SW 1271 (cell line): Measurements from ENCODE around the gene ATRN.
A peak's percentile ranks its signal among the peaks of the same experiment; 100 is the strongest.

ENCODE experiments used
- DNase-seq, 2 experiments: peaks; one replicate each; lab custom pipeline; 2025; lab: John Stamatoyannopoulos, UW

ATRN gene

GRCh38 chr20:3674995-3675900 lies 204.4 kb downstream of the ATRN start:
- no peak for DNase-seq

DNA sequence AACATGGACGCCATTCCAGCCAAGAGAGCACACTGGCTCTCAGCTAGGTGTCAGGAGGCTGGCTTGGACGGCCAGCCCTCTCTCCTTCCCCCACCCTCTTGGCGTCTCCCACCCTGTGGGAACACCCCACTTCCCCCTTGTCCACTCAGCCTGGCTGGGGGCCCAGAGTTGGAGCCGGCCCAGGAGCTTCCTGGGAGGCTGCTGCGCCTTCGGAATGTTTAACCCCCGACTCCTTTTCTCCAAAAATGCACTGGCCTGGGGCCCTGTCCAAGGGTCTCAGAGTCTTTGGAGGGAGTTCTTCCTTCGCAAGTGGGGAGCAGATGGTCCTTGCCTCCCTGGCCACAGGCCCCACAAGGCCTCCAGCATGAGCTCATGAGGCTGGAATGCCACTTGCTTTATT lies 206.9 kb downstream of the ATRN start:
- DNase-seq, result no peak

- DNase-seq, result no peak
Measured at GRCh38 chr20:3678198-3678597, 207.4 kb downstream of the ATRN start.

- no peak for DNase-seq
Measured at GRCh38 chr20:3678856-3679720, 208.3 kb downstream of the ATRN start.

DNA sequence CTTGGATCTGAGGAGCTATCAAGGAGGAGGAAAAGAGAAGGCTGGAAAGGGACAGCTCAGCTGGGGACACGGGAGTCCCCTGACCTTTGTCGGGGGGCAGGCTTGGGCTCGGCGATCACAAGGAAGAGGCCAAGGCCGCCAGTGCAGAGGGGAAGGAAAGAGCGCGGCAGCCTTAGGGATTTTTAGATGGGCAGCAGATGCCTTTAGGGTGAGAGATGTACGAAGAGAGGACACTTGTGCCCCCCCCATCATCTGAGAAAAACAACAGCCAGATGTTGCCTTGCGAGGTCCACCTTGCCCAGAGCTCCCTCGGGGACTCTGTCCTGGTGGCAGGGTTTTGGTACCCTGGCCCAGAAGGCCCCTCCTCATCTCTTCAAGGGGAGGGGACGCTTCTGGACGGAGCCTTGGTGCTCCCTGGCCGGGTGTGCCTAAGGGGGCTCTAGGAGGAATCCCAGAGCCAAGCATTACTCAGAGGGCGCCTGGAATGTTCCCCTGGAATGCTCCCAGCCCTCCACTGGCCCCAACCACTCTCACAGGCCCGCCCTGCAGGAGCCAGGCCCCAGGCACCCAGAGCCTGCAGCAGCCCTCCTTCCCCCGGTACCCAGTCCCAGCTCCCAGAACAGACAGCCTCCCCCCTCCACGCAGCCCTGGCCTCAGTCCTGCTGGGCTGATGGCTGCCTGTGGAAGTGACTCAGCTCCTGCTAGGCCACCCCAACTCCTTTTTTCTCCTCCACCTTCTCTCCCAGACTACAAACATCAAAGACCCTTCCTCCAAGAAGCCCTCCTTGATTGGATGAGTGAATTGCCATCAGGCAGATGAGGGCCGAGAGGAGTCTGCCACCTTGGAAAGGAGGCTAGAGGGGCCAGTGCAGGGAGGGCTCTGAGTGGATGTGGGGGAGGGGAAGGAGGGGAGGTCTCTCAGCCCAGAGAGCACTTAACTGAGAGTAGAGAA lies 209.2 kb downstream of the ATRN start:
- no peak for DNase-seq

GRCh38 chr20:3680701-3681351 lies 210.0 kb downstream of the ATRN start:
- no peak for DNase-seq

GRCh38 chr20:3681352-3681930 lies 210.6 kb downstream of the ATRN start:
- no peak for DNase-seq

DNA sequence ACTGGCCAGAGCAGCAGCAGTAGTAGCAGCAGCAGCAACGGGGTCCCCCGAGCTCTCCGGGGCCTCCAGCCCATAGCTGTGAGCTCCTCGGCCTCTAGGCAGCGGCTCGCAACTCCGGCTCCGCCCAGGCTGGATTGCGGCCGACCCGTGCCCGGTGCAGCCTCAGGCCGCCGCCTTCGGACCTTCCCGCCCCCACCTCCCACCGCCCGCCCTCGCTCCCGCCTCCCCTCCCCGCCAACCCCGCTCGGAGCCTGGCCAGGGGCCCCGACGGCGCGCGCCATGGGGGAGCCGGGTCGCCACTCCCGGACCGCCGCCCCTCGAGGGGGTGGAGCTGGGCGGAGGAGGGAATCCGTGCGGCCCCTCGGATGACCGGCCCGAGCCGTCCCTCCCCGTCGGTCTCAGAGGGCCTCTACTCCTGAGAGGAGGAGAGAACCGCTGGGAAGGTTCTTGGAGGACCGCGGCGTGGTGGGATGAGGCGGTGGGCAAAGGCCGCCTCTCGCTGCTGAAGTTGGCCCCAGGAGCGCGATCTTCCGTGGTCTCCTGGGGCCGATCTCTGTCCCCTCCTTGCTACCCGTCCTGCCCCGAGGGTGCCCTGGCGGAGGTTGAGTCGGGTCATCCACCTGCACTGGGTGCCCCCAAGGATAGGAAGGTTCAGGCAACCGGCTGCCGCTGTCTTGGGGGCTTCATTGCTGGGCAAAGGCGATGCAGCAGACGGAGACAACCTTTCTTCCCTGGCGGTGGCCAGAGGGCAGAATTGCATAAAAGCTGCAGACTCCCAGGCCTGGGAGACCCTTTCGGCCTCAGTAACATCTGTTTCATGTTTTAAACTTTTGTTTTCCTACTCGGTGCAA lies 211.3 kb downstream of the ATRN start, which contains the start of gene ADAM33:
ADAM33 (minus strand) TSS at position 80 of the 851 bp plus-strand sequence; CDS start at position 74, 6 bp downstream.
- DNase-seq, result no peak

GRCh38 chr20:3685341-3685740 lies 214.5 kb downstream of the ATRN start:
- DNase-seq, result no peak

- DNase-seq, result no peak
Measured at GRCh38 chr20:3686421-3686820, 215.6 kb downstream of the ATRN start.

- no peak for DNase-seq
Measured at GRCh38 chr20:3686867-3687321, 216.1 kb downstream of the ATRN start.

DNA sequence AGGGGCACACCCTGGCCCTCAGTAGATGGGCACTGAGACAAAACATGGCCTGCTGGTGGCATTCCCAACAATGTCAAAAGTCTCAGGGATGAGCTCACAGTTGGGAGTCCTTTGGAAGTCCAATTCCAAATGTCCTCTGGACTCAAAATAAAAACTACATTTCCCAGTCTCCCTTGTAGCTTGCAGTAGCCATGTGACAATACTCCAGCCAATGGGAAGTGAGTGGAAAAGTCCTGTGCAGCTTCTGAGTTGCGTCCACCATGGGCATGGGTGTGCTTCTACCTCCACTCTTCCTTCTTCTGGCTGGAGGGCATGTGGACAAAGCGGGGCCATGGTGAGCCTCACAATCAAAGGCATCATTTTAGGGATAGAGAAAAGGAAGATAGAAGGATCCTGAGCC lies 216.8 kb downstream of the ATRN start:
- DNase-seq, result peak in 1 of 2 experiments; percentile 40

DNA sequence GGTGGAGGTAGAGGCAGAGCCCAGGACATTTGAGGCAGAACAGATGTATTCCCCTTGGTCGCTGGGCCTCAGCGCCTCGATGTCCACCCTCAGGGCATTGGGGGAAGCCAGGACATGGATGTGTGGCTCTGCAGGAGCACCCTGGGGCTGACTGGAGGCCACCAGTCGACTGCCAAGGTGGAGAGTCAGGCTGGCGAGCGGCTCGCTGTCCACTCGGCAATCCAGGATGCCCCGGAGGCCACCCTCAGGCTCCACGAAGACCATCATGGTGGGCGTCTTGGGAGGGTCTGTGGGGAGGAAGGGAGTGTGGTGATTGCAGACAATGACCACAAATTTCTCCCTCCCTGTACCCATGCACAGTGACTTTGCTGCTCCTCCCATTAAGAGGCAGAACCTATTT lies 219.2 kb downstream of the ATRN start:
- no peak for DNase-seq

- DNase-seq, result no peak
Measured at GRCh38 chr20:3690413-3690812, 219.6 kb downstream of the ATRN start.

DNA sequence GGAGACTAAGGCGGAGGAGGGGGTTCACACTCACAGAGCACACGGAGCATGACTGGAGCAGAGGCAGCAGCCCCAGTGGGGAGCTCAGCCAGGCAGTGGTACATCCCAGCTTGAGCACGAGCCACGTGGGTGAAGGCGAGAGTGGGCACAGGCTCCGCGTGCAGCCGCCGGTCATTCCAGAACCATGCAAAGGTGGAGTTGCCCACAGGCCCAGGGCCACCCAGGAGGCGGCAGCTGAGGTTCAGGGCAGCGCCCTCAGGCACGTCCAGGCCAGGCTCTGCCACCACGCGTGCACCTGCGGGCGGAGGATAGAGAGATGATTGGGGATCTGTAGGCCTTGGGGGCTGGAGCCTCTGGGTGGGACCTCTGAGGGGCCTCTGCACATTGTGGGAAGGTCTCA lies 220.5 kb downstream of the ATRN start:
- DNase-seq, result no peak

DNA sequence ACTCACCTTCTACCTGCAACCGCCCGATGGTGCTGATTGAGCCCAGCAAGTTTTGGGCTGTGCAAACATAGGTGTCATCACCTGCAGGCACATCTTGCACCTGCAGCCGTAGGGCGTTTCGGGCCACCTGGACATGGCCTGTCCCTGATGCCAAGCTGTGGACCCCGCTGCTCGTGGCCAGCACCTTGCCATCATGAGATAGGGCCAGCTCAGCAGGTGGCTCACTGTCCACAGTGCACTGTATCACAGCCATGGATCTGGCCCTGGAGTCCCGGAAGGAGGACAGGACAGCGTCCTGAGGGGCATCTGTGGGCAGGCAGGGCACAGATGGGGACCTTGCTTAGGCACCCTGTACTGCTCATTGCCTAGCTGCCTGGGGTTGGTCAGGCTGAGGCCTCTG lies 221.1 kb downstream of the ATRN start:
- no peak for DNase-seq

DNA sequence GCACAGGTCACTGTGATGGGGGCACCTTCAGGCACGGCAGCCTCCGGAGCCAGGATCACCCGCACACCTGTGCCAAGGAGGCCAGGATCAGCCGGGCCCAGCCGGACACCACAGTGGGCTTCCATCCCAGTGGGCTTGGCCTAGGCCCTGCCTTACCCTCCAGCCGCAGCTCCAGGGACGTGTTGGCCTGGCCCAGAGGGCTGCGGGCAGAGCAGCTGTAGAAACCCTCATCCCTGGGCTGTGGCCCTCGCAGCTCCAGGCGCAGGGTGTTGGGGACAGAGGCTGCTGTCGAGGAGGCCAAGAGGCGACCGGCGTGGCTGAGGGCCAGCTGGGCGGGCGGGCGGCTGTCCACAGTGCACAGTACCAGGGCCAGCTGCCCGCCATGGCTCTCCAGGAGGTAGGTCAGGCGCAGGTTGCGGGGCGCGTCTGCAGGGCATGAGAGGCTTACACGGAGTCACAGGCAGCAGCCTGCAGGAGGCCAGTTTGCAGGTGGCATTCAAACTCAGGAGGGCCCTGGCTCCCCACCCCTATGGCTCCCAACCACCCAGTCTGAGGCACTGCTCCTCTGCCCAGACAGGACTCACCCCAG lies 222.0 kb downstream of the ATRN start:
- DNase-seq, result no peak

GRCh38 chr20:3693376-3693775 lies 222.6 kb downstream of the ATRN start:
- DNase-seq, result no peak

DNA sequence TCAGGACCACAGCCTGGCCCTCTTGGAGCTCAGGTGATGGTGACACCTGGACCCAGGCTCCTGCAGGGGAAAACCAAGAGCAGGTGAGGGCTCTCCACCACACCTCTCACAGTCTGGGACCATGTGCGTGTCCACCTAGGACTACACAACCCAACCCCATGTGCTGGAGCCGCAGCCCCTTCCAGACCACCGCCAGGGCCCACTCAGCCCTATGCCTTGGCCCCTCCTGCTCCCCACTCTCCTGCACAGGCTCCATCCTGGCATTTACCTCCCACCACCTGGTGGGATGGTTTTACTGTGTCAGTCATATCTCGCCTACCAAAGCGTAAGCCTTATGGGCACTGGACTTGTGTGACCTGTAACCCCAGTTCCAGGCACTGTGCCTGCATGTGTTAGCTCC lies 224.0 kb downstream of the ATRN start:
- DNase-seq, result no peak
